SK-N-SH (cell line): ENCODE measurements around the gene AGFG2. TPM values are rescaled to one million over a fixed set of nuclear protein-coding genes. Genes with fewer than 3 reads are reported as not detected.
A peak's percentile ranks its signal among the peaks of the same experiment; 100 is the strongest.

Source experiments
- CTCF ChIA-PET: fragments of 300-600, 350-600 bp; formaldehyde crosslinking; extraction: SDS; loops from one replicate; lab custom pipeline; 2021; lab: Yijun Ruan, JAX
- POLR2A ChIA-PET: fragments of 350-600 bp; sonication (Branson Sonifier 250); formaldehyde crosslinking; extraction: SDS; loops from one replicate; lab custom pipeline; 2020; ENCODE audit warnings: antibody characterized with exemption, inconsistent platforms; lab: Yijun Ruan, JAX
- DNase-seq: peaks from one replicate; pipeline ENCODE4 v3.0.0; 2012
- H2AFZ ChIP-seq: fragments of 200-600 bp; sonication (generic); 2 replicates; pipeline ENCODE4 v1.8.1; 2016; ENCODE audit warnings: antibody characterized with exemption, mild to moderate bottlenecking, low read depth
- H3F3A ChIP-seq: fragments of 200-600 bp; sonication (generic); replicated peaks from 2 replicates; pipeline ENCODE3; 2016; ENCODE audit warnings: antibody characterized with exemption, mild to moderate bottlenecking; ENCODE audit not compliant: insufficient read depth
- H3K27ac ChIP-seq, 2 experiments: fragments of 200-500 bp in 1 of 2; fragments of 200-600 bp in 1 of 2; sonication (Bioruptor generic) in 1 of 2; sonication (generic), shearing (Covaris generic) in 1 of 2; 2 replicates each; pipeline versions ENCODE4 v1.5.1 to v1.6.1; 2014 to 2016; ENCODE audit warnings: low read depth in 2 of 2, inconsistent platforms in 1 of 2, low read length in 1 of 2, mild to moderate bottlenecking in 1 of 2, mixed read lengths in 1 of 2
- H3K27me3 ChIP-seq: fragments of 200-600 bp; sonication (generic), shearing (Covaris generic); 2 replicates; pipeline ENCODE4 v1.6.1; 2016; ENCODE audit warnings: mixed run types; ENCODE audit not compliant: insufficient read depth
- H3K36me3 ChIP-seq, 2 experiments: fragments of 200-500 bp in 1 of 2; fragments of 200-600 bp in 1 of 2; sonication (Bioruptor generic) in 1 of 2; sonication (generic) in 1 of 2; replicated peaks in 1 of 2; 2 replicates each; pipeline versions ENCODE3 to v1.5.1; 2014 to 2016; ENCODE audit warnings: low read length in 1 of 2, mild to moderate bottlenecking in 1 of 2; ENCODE audit not compliant: insufficient read depth in 2 of 2, control insufficient read depth in 1 of 2
- H3K4me1 ChIP-seq, 2 experiments: fragments of 200-500 bp in 1 of 2; fragments of 200-600 bp in 1 of 2; sonication (Bioruptor generic) in 1 of 2; sonication (generic), shearing (Covaris generic) in 1 of 2; 2 replicates each; pipeline versions ENCODE4 v1.5.1 to v1.6.1; 2014 to 2016; ENCODE audit warnings: low read depth in 1 of 2, low read length in 1 of 2, mixed run types in 1 of 2; ENCODE audit not compliant: insufficient read depth in 2 of 2, control insufficient read depth in 1 of 2
- H3K4me2 ChIP-seq: fragments of 200-600 bp; sonication (generic), shearing (Covaris generic); 2 replicates; pipeline ENCODE4 v1.6.1; 2017; ENCODE audit warnings: mixed run types
- H3K4me3 ChIP-seq, 2 experiments: fragments of 200-500 bp in 1 of 2; fragments of 200-600 bp in 1 of 2; sonication (Bioruptor generic) in 1 of 2; sonication (generic), shearing (Covaris generic) in 1 of 2; 2 replicates each; pipeline versions ENCODE4 v1.5.1 to v1.8.1; 2014 to 2016; ENCODE audit warnings: low read depth in 2 of 2, inconsistent platforms in 1 of 2, low read length in 1 of 2, mild to moderate bottlenecking in 1 of 2, mixed read lengths in 1 of 2, moderate library complexity in 1 of 2
- H3K79me2 ChIP-seq: fragments of 200-600 bp; sonication (generic); 2 replicates; pipeline ENCODE4 v1.8.1; 2017; ENCODE audit warnings: mild to moderate bottlenecking; ENCODE audit not compliant: insufficient read depth
- H3K9ac ChIP-seq: fragments of 200-600 bp; sonication (generic); 2 replicates; pipeline ENCODE4 v1.6.1; 2017; ENCODE audit warnings: mixed run types
- H3K9me2 ChIP-seq: fragments of 200-600 bp; sonication (generic); 2 replicates; pipeline ENCODE4 v1.6.1; 2017; ENCODE audit warnings: mixed run types
- H3K9me3 ChIP-seq: fragments of 200-600 bp; sonication (generic); 2 replicates; pipeline ENCODE4 v1.6.1; 2017; ENCODE audit warnings: mixed run types, mild to moderate bottlenecking, moderate library complexity
- H4K20me1 ChIP-seq: fragments of 200-600 bp; sonication (generic); 2 replicates; pipeline ENCODE4 v1.6.1; 2017; ENCODE audit warnings: mild to moderate bottlenecking, mixed run types; ENCODE audit not compliant: insufficient read depth
- ELF1 ChIP-seq: IDR thresholded peaks from 2 replicates; pipeline ENCODE4 v1.4.0; 2012
- EP300 ChIP-seq, 2 experiments: IDR thresholded peaks; 2 replicates each; pipeline versions ENCODE4 v1.4.0 to v1.6.1; 2012; ENCODE audit warnings: borderline replicate concordance in 1 of 2, low read depth in 1 of 2, low read length in 1 of 2
- FOSL2 ChIP-seq: IDR thresholded peaks from 2 replicates; pipeline ENCODE4 v1.4.0; 2012; ENCODE audit warnings: low read depth, mild to moderate bottlenecking, moderate library complexity, borderline replicate concordance
- JUND ChIP-seq: IDR thresholded peaks from 2 replicates; pipeline ENCODE4 v1.4.0; 2012
- MEF2A ChIP-seq: IDR thresholded peaks from 2 replicates; pipeline ENCODE4 v1.4.0; 2012; ENCODE audit warnings: low read depth, borderline replicate concordance
- NFIC ChIP-seq: IDR thresholded peaks from 2 replicates; pipeline ENCODE4 v1.4.0; 2012; ENCODE audit warnings: borderline replicate concordance
- NRF1 ChIP-seq: IDR thresholded peaks from 2 replicates; pipeline ENCODE4 v1.6.1; 2012; ENCODE audit warnings: low read depth, mild to moderate bottlenecking, low read length
- POLR2AphosphoS5 ChIP-seq: IDR thresholded peaks from 2 replicates; pipeline ENCODE4 v1.6.1; 2012; ENCODE audit warnings: low read depth, low read length
- RFX5 ChIP-seq: IDR thresholded peaks from 2 replicates; pipeline ENCODE4 v1.6.1; 2012; ENCODE audit warnings: mild to moderate bottlenecking, improper control_type of control experiment, low read length
- SIN3A ChIP-seq: IDR thresholded peaks from 2 replicates; pipeline ENCODE4 v1.6.1; 2012; ENCODE audit warnings: low read depth, mild to moderate bottlenecking, low read length, moderate library complexity, borderline replicate concordance
- TCF12 ChIP-seq: IDR thresholded peaks from 2 replicates; pipeline ENCODE4 v1.4.0; 2012
- TEAD4 ChIP-seq: IDR thresholded peaks from 2 replicates; pipeline ENCODE4 v1.4.0; 2012; ENCODE audit warnings: mild to moderate bottlenecking, borderline replicate concordance; ENCODE audit not compliant: insufficient read depth
- WGBS: methylation state at CpG from one replicate; pipeline ENCODE4 v1.1.6; 2017; ENCODE audit warnings: low lambda C conversion rate; 5-methylcytosine and 5-hydroxymethylcytosine counted together
- polyA plus RNA-seq, 3 experiments: library from polyadenylated mRNA; depleted of rRNA; stranded (reverse); fragments of >200 nt; gene quantifications; 2 replicates each; pipeline ENCODE4 v1.2.3, GENCODE V29; 2012
- TF ChIP-seq, protein P1 (sequence below): IDR thresholded peaks from 2 replicates; pipeline ENCODE4 v1.4.0; 2012; ENCODE audit warnings: low read depth, borderline replicate concordance
- TF ChIP-seq, protein P2 (sequence below): fragments of 200-600 bp; sonication (generic); IDR thresholded peaks from 2 replicates; pipeline ENCODE4 v1.6.1; 2017; ENCODE audit warnings: antibody characterized with exemption, mild to moderate bottlenecking, moderate library complexity
- TF ChIP-seq, protein P3 (sequence below): IDR thresholded peaks from 2 replicates; pipeline ENCODE4 v1.4.0; 2012; ENCODE audit warnings: low read depth

The AGFG2 gene
- polyA plus RNA-seq, 1 of the 3 experiments (the other 2 are of a cell fraction), result 23.1 TPM

DNA sequence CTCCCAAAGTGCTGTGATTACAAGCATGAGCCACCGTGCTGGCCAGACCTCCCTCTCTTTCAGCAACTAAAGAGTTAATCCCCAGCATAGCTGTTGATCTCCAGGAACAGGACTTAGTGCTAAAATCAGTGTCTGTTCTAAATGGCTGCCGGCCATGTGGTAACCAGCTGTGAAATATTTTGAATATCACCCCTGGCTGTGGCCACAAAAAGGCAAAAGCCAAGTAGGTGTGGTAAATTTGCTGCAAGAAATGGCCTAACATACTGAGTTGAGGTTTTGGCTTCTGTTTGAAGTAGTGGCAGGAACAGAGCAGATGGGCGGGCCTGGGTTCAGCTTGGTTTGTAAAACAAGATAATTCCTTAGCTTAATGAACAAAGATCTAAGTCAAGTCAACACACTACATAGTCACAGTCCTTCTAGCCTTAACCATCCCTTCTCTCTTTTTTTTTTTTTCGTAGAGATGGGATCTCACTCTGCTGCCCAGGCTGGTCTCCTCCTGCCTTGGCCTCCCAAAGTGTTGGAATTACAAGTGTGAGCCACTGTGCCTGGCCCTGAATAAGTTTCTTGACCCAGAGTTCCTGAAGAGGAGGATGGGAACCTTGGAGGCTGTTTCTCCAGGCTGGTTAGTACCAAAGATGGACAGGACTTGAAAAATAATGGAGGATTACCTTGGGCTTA is 22.7 kb upstream of the AGFG2 start:
- no peaks in the 10 kb centered on the region for H4K20me1 ChIP-seq
- H3F3A ChIP-seq, result peaks cover 6% of the 10 kb centered on the region
- H3K36me3 ChIP-seq, result no peaks in the 10 kb centered on the region
- no peaks in the 10 kb centered on the region for H3K9me3 ChIP-seq
- H3K27ac ChIP-seq, result peak overlapping the region in 1 of 2 experiments; percentile 36; a peak in 2 of 4 replicates
- no peak overlapping the region for H3K4me2 ChIP-seq
- CTCF ChIA-PET, result interaction anchor here (0.7 to 2.9 kb wide), 9 partner anchors 19 to 189 kb away, joined by 3 to 17 read pairs (median 5); partner anchors contain the start of gene NYAP1
- peak; percentile 88 for TF ChIP-seq TCF12
- TF ChIP-seq POLR2AphosphoS5, result peak; percentile 42; the same call in 1 of the 2 replicates
- no peak for TF ChIP-seq TEAD4
- TF ChIP-seq ELF1, result no peak
- TF ChIP-seq FOSL2, result no peak
- peak; percentile 21; the same call in 1 of the 2 replicates for TF ChIP-seq NFIC
- TF ChIP-seq, protein P1, sequence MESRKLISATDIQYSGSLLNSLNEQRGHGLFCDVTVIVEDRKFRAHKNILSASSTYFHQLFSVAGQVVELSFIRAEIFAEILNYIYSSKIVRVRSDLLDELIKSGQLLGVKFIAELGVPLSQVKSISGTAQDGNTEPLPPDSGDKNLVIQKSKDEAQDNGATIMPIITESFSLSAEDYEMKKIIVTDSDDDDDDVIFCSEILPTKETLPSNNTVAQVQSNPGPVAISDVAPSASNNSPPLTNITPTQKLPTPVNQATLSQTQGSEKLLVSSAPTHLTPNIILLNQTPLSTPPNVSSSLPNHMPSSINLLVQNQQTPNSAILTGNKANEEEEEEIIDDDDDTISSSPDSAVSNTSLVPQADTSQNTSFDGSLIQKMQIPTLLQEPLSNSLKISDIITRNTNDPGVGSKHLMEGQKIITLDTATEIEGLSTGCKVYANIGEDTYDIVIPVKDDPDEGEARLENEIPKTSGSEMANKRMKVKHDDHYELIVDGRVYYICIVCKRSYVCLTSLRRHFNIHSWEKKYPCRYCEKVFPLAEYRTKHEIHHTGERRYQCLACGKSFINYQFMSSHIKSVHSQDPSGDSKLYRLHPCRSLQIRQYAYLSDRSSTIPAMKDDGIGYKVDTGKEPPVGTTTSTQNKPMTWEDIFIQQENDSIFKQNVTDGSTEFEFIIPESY, result no peak
- TF ChIP-seq EP300 (IDR thresholded peaks at IDR 0.05; ENCODE audit: borderline replicate concordance in 1 of 2, low read depth in 1 of 2, low read length in 1 of 2), result no peak
- TF ChIP-seq, protein P2, sequence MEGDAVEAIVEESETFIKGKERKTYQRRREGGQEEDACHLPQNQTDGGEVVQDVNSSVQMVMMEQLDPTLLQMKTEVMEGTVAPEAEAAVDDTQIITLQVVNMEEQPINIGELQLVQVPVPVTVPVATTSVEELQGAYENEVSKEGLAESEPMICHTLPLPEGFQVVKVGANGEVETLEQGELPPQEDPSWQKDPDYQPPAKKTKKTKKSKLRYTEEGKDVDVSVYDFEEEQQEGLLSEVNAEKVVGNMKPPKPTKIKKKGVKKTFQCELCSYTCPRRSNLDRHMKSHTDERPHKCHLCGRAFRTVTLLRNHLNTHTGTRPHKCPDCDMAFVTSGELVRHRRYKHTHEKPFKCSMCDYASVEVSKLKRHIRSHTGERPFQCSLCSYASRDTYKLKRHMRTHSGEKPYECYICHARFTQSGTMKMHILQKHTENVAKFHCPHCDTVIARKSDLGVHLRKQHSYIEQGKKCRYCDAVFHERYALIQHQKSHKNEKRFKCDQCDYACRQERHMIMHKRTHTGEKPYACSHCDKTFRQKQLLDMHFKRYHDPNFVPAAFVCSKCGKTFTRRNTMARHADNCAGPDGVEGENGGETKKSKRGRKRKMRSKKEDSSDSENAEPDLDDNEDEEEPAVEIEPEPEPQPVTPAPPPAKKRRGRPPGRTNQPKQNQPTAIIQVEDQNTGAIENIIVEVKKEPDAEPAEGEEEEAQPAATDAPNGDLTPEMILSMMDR, result no peak
- no peak for TF ChIP-seq NRF1
- no peak for TF ChIP-seq JUND
- no peak for TF ChIP-seq RFX5
- peak; percentile 35; the same call in 1 of the 2 replicates for TF ChIP-seq SIN3A
- TF ChIP-seq, protein P3, sequence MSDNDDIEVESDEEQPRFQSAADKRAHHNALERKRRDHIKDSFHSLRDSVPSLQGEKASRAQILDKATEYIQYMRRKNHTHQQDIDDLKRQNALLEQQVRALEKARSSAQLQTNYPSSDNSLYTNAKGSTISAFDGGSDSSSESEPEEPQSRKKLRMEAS, result peak; percentile 72; the same call in 1 of the 2 replicates
- TF ChIP-seq MEF2A, result no peak
- no peaks in the 10 kb centered on the region for H3K9me2 ChIP-seq
- H3K79me2 ChIP-seq, result no peaks in the 10 kb centered on the region
- no peak overlapping the region for H3K4me3 ChIP-seq
- peak overlapping the region; percentile 0 for H2AFZ ChIP-seq
- no peaks in the 10 kb centered on the region for H3K27me3 ChIP-seq
- peak; percentile 79 for DNase-seq
- H3K4me1 ChIP-seq, result peaks cover 12 to 18% of the 10 kb centered on the region in 2 experiments; a peak in 3 of 4 replicates
- 64% methylated on average over 4 of the region's 4 CpGs for WGBS
- no peak overlapping the region for H3K9ac ChIP-seq
- POLR2A ChIA-PET, result interaction anchor here (0.6 kb wide), 1 partner anchor 51 kb away, joined by 4 read pairs; no protein-coding TSS in a partner anchor
